Gastrocnemius medialis (tissue), 4 donors: ENCODE measurements around the gene FAM81A.

ENCODE experiments used
- POLR2A ChIP-seq, 2 donors: fragments of 450-650 bp; IDR thresholded peaks; one replicate each; pipeline ENCODE4 v1.6.1; 2017; ENCODE audit warnings: antibody characterized with exemption in 2 of 2, mild to moderate bottlenecking in 2 of 2, moderate library complexity in 2 of 2
- TF ChIP-seq, protein P1 (sequence below), 5 experiments: fragments of 450-650 bp in 3 of 5; fragments of 200-600 bp in 2 of 5; sonication (generic) in 2 of 5; IDR thresholded peaks in 4 of 5; conservative IDR thresholded peaks in 1 of 5; 1 replicate in 4 of 5; 2 replicates in 1 of 5; pipeline ENCODE4 v1.5.1; 2016 to 2019; ENCODE audit warnings: antibody characterized with exemption in 5 of 5, mild to moderate bottlenecking in 3 of 5, moderate library complexity in 3 of 5

DNA sequence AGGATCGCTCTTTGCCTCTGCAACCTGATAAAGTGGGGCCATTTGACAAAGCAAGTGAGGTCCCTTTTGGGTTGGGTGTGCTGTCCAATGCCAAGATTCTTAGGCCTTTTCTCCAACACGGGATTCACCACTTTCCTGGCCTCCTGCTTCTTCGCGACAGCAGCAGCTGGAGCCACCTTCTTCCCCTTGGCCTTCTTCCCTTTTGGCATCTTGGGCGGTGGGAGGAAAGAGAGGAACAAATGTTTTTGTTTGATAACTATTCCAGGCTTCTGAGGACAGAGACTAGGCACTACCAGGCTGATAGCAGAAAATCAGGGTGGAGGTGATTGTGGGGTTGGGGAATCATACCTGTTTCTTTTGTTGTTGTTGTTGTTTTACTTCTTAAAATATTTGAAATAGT is 30.0 kb upstream of the FAM81A start:
- TF ChIP-seq, protein P1, sequence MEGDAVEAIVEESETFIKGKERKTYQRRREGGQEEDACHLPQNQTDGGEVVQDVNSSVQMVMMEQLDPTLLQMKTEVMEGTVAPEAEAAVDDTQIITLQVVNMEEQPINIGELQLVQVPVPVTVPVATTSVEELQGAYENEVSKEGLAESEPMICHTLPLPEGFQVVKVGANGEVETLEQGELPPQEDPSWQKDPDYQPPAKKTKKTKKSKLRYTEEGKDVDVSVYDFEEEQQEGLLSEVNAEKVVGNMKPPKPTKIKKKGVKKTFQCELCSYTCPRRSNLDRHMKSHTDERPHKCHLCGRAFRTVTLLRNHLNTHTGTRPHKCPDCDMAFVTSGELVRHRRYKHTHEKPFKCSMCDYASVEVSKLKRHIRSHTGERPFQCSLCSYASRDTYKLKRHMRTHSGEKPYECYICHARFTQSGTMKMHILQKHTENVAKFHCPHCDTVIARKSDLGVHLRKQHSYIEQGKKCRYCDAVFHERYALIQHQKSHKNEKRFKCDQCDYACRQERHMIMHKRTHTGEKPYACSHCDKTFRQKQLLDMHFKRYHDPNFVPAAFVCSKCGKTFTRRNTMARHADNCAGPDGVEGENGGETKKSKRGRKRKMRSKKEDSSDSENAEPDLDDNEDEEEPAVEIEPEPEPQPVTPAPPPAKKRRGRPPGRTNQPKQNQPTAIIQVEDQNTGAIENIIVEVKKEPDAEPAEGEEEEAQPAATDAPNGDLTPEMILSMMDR (IDR thresholded peaks at IDR 0.05 in 4 of 5, conservative IDR thresholded peaks at IDR 0.05 in 1 of 5), result no peak
- no peak for TF ChIP-seq POLR2A (IDR thresholded peaks at IDR 0.05)
